Measurements from ENCODE around the gene SAMD9. TPM values are rescaled to one million over a fixed set of nuclear protein-coding genes. Genes with fewer than 3 reads are reported as not detected.

Gene SAMD9
- total and polyA plus RNA-seq, 2 donors (not counting 3 experiments of a cell fraction or from before 2014, with no cell fraction given): 0.92 to 6.8 TPM

DNA sequence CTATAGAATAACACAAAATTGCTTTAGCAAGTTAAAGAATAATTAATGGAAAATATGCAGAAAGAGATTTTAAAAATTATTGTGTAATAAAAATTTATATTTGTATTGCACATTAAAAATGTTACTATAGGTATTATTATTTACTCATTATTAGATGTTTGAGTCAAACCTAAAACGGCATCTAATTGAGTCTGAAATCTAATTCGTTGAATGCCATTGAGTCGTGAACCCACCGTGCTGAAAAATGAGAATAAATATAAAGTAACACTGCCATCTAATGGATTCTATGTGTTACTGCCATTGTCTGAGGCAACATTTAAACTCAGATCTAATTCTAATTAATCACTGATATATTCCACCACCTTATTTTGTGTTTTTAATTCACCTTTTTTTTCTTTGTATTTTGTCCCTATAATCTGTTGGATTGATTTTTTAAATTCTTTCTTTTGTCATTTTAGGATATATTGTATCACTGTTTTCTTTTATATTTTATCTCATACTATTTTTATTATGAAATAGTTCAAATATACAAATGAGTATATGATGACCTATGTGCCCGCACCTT is 62.2 kb downstream of the SAMD9 start:
- H3K27ac ChIP-seq (ENCODE audit: insufficient read depth, low read depth, low read length): no peak overlapping the region
- no peaks in the 10 kb centered on the region for H3K9me3 ChIP-seq (replicated peaks; ENCODE audit: control insufficient read depth, insufficient read depth, low read length)
- H2AFZ ChIP-seq (ENCODE audit: low read depth, low read length): no peak overlapping the region
- BruUV-seq (replicated peaks): no TSS peak
- H3K79me2 ChIP-seq (ENCODE audit: control insufficient read depth, insufficient read depth, low read length): no peaks in the 10 kb centered on the region
- no peaks in the 10 kb centered on the region for H3K9me1 ChIP-seq (replicated peaks; ENCODE audit: control insufficient read depth, extremely low read depth, insufficient read depth, low read length)
- POLR2A ChIA-PET: no interaction called here
- peaks cover 0 to 3% of the 10 kb centered on the region in 2 experiments for H3K27me3 ChIP-seq (ENCODE audit: control insufficient read depth in 2 of 2, insufficient read depth in 2 of 2, low read length in 2 of 2)
- TF ChIP-seq FOS (IDR thresholded peaks at IDR 0.05; ENCODE audit: borderline replicate concordance, insufficient read depth, low read length) (no peak), POLR2A (IDR thresholded peaks at IDR 0.05; ENCODE audit: low read depth, low read length) (no peak), JUN (IDR thresholded peaks at IDR 0.05; ENCODE audit: borderline replicate concordance, insufficient read depth, insufficient read length, low read depth) (no peak), EZH2 (IDR thresholded peaks at IDR 0.05; ENCODE audit: borderline replicate concordance, low read depth, low read length, severe bottlenecking) (no peak), MYC (IDR thresholded peaks at IDR 0.05; ENCODE audit: low read depth, low read length) (no peak), GATA2 (IDR thresholded peaks at IDR 0.05; ENCODE audit: insufficient read depth, insufficient read length, low read depth, low read length) (no peak), POLR2AphosphoS5 (IDR thresholded peaks at IDR 0.05; ENCODE audit: insufficient read depth, low read depth, low read length) (no peak)
- TF ChIP-seq, protein P1, sequence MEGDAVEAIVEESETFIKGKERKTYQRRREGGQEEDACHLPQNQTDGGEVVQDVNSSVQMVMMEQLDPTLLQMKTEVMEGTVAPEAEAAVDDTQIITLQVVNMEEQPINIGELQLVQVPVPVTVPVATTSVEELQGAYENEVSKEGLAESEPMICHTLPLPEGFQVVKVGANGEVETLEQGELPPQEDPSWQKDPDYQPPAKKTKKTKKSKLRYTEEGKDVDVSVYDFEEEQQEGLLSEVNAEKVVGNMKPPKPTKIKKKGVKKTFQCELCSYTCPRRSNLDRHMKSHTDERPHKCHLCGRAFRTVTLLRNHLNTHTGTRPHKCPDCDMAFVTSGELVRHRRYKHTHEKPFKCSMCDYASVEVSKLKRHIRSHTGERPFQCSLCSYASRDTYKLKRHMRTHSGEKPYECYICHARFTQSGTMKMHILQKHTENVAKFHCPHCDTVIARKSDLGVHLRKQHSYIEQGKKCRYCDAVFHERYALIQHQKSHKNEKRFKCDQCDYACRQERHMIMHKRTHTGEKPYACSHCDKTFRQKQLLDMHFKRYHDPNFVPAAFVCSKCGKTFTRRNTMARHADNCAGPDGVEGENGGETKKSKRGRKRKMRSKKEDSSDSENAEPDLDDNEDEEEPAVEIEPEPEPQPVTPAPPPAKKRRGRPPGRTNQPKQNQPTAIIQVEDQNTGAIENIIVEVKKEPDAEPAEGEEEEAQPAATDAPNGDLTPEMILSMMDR (IDR thresholded peaks at IDR 0.05; ENCODE audit: extremely low read depth in 1 of 2, insufficient read depth in 1 of 2, low read depth in 1 of 2, low read length in 2 of 2): peak; percentile 33 to 48
- H3K4me3 ChIP-seq (replicated peaks in 1 of 3; ENCODE audit: insufficient read depth in 1 of 3, low read depth in 1 of 3, low read length in 3 of 3): no peak overlapping the region
- no peak overlapping the region for H3K4me2 ChIP-seq (ENCODE audit: insufficient read depth, low read length)
- H4K20me1 ChIP-seq (replicated peaks; ENCODE audit: control insufficient read depth, extremely low read depth, insufficient read depth, low read length): no peaks in the 10 kb centered on the region
- H3K36me3 ChIP-seq (ENCODE audit: control insufficient read depth in 2 of 2, extremely low read depth in 1 of 2, insufficient read depth in 2 of 2, low read length in 2 of 2): no peaks in the 10 kb centered on the region
- FAIRE-seq: peak; percentile 66
- no peaks in the 10 kb centered on the region for H3K4me1 ChIP-seq (ENCODE audit: control insufficient read depth, extremely low read depth, insufficient read depth, low read length)
- peak overlapping the region; percentile 16 for H3K9ac ChIP-seq (replicated peaks; ENCODE audit: extremely low read depth, insufficient read depth, low read length)
- intact Hi-C loops (cut with micrococcal nuclease) (loop anchor here (1.0 to 5.0 kb wide), 12 partner anchors 43 to 808 kb away; partner anchors contain the start of genes ANKIB1, FAM133B, KRIT1 and PEX1), dilution Hi-C loops (cut with MboI; ENCODE audit: extremely low pct_ligation_motif_present, low sequenced_read_pairs) (no loop called here)
- CTCF ChIA-PET: no interaction called here
- peak; percentile 53 for DNase-seq (ENCODE audit: low read depth, low spot score)
